ENCODE results near the gene CASTOR1.
A peak's percentile ranks its signal among the peaks of the same experiment; 100 is the strongest.

The CASTOR1 gene

GRCh38 chr22:30250661-30251267 is 38.5 kb downstream of the CASTOR1 start:
- peaks cover 43% of the 10 kb centered on the region for H3K4me1 ChIP-seq (ENCODE audit: low read length)
- H3K27ac ChIP-seq (ENCODE audit: low read length), result no peak overlapping the region
- no peak overlapping the region for H3K9ac ChIP-seq (ENCODE audit: low read length)
- peak overlapping the region; percentile 48 for H3K4me3 ChIP-seq (ENCODE audit: low read length)
- H3K4me2 ChIP-seq (ENCODE audit: low read length), result peak overlapping the region; percentile 59
- H4K20me1 ChIP-seq (ENCODE audit: insufficient read depth, low read length), result no peaks in the 10 kb centered on the region
- TF ChIP-seq EZH2phosphoT487 (IDR thresholded peaks at IDR 0.05; ENCODE audit: low read depth), result no peak
- TF ChIP-seq, protein P1, sequence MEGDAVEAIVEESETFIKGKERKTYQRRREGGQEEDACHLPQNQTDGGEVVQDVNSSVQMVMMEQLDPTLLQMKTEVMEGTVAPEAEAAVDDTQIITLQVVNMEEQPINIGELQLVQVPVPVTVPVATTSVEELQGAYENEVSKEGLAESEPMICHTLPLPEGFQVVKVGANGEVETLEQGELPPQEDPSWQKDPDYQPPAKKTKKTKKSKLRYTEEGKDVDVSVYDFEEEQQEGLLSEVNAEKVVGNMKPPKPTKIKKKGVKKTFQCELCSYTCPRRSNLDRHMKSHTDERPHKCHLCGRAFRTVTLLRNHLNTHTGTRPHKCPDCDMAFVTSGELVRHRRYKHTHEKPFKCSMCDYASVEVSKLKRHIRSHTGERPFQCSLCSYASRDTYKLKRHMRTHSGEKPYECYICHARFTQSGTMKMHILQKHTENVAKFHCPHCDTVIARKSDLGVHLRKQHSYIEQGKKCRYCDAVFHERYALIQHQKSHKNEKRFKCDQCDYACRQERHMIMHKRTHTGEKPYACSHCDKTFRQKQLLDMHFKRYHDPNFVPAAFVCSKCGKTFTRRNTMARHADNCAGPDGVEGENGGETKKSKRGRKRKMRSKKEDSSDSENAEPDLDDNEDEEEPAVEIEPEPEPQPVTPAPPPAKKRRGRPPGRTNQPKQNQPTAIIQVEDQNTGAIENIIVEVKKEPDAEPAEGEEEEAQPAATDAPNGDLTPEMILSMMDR (IDR thresholded peaks at IDR 0.05; ENCODE audit: low read depth, low read length), result no peak
- H3K27me3 ChIP-seq (ENCODE audit: low read depth, low read length), result peaks cover 20% of the 10 kb centered on the region
- no peak overlapping the region; the same call in 1 of the 2 replicates for H2AFZ ChIP-seq (ENCODE audit: low read depth, low read length)
- no peaks in the 10 kb centered on the region for H3K79me2 ChIP-seq (ENCODE audit: low read length)
- H3K36me3 ChIP-seq (replicated peaks; ENCODE audit: low read depth, low read length), result no peaks in the 10 kb centered on the region
- no peaks in the 10 kb centered on the region for H3K9me3 ChIP-seq (ENCODE audit: insufficient read depth, low read length)

- no peaks in the 10 kb centered on the region for H3K9me3 ChIP-seq (ENCODE audit: insufficient read depth, low read length)
- no peaks in the 10 kb centered on the region for H3K79me2 ChIP-seq (ENCODE audit: low read length)
- no peak overlapping the region for H2AFZ ChIP-seq (ENCODE audit: low read depth, low read length)
- H3K27ac ChIP-seq (ENCODE audit: low read length), result no peak overlapping the region
- peak overlapping the region; percentile 59; the same call in 1 of the 2 replicates for H3K4me2 ChIP-seq (ENCODE audit: low read length)
- TF ChIP-seq, protein P1 (IDR thresholded peaks at IDR 0.05; ENCODE audit: low read depth, low read length), result no peak
- TF ChIP-seq EZH2phosphoT487 (IDR thresholded peaks at IDR 0.05; ENCODE audit: low read depth), result no peak
- no peak overlapping the region for H3K9ac ChIP-seq (ENCODE audit: low read length)
- no peaks in the 10 kb centered on the region for H3K36me3 ChIP-seq (replicated peaks; ENCODE audit: low read depth, low read length)
- H3K27me3 ChIP-seq (ENCODE audit: low read depth, low read length), result peaks cover 24% of the 10 kb centered on the region
- no peaks in the 10 kb centered on the region for H4K20me1 ChIP-seq (ENCODE audit: insufficient read depth, low read length)
- H3K4me1 ChIP-seq (ENCODE audit: low read length), result peaks cover 43% of the 10 kb centered on the region
- no peak overlapping the region for H3K4me3 ChIP-seq (ENCODE audit: low read length)
Measured at GRCh38 chr22:30250039-30250565, 39.2 kb downstream of the CASTOR1 start.

DNA sequence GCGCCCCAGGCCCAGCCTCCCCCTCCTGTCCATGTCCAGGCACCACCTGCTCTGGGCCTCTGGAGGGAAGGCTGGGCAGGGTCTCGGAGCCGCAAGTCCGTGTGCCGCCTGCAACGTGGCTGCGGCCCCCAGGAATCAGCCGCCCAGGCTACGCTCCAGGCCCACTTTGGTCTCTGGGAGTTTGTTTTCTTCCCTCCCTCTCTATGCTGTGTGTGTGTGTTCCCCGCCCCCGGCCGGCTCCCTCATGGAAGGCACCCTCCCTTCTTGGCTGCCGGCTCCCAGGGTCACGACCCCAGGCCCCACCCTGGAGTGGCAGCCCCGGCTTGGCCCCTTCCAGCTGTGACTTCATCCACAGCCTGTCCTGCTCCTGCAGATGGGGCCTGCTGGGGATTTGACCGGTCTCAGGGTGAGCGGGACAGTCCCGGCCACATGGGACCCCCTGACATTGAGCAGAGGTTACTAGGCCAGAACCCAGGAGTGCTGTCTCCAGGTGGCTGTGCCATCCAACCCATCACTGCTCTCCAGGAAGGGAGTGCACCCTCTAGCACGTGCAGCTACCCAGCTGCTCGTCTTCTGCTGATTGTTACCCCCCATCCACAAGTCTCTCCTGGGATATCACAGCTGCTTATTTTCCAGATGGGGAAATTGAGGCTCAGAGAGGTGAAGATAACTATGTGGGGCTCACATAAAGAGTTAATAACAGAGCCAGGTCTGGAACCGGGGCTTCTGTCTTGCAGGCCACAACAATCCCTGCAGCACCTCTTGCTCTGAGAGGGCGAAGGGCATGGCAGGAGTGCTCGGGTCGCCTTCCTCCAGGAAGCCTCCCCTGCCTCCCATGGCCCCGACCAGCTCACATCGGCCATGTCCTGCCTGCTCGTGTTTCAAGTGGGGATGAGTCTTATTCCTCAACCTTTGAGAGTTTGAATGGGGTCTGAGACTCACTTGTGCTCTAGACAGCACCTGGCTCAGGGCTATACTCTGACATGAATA is 40.0 kb downstream of the CASTOR1 start:
- no peaks in the 10 kb centered on the region for H3K79me2 ChIP-seq (ENCODE audit: low read length)
- H3K4me2 ChIP-seq (ENCODE audit: low read length), result no peak overlapping the region
- no peak overlapping the region for H2AFZ ChIP-seq (ENCODE audit: low read depth, low read length)
- H4K20me1 ChIP-seq (ENCODE audit: insufficient read depth, low read length), result no peaks in the 10 kb centered on the region
- peaks cover 43% of the 10 kb centered on the region for H3K4me1 ChIP-seq (ENCODE audit: low read length)
- H3K4me3 ChIP-seq (ENCODE audit: low read length), result no peak overlapping the region
- no peak overlapping the region for H3K27ac ChIP-seq (ENCODE audit: low read length)
- TF ChIP-seq EZH2phosphoT487 (IDR thresholded peaks at IDR 0.05; ENCODE audit: low read depth), result no peak
- TF ChIP-seq, protein P1 (IDR thresholded peaks at IDR 0.05; ENCODE audit: low read depth, low read length), result no peak
- no peaks in the 10 kb centered on the region for H3K36me3 ChIP-seq (replicated peaks; ENCODE audit: low read depth, low read length)
- no peak overlapping the region for H3K9ac ChIP-seq (ENCODE audit: low read length)
- peaks cover 24% of the 10 kb centered on the region for H3K27me3 ChIP-seq (ENCODE audit: low read depth, low read length)
- no peaks in the 10 kb centered on the region for H3K9me3 ChIP-seq (ENCODE audit: insufficient read depth, low read length)

- Histone ChIP-seq H3K27me3 (ENCODE audit: low read depth, low read length) (peaks cover 24% of the 10 kb centered on the region), H3K4me3 (ENCODE audit: low read length) (no peak overlapping the region), H2AFZ (ENCODE audit: low read depth, low read length) (no peak overlapping the region), H3K79me2 (ENCODE audit: low read length) (no peaks in the 10 kb centered on the region), H3K9me3 (ENCODE audit: insufficient read depth, low read length) (no peaks in the 10 kb centered on the region), H3K4me2 (ENCODE audit: low read length) (no peak overlapping the region), H3K4me1 (ENCODE audit: low read length) (peaks cover 37% of the 10 kb centered on the region), H3K9ac (ENCODE audit: low read length) (no peak overlapping the region), H3K27ac (ENCODE audit: low read length) (no peak overlapping the region), H4K20me1 (ENCODE audit: insufficient read depth, low read length) (no peaks in the 10 kb centered on the region), H3K36me3 (replicated peaks; ENCODE audit: low read depth, low read length) (no peaks in the 10 kb centered on the region)
- TF ChIP-seq EZH2phosphoT487 (IDR thresholded peaks at IDR 0.05; ENCODE audit: low read depth), result no peak
- TF ChIP-seq, protein P1 (IDR thresholded peaks at IDR 0.05; ENCODE audit: low read depth, low read length), result no peak
Measured at GRCh38 chr22:30248484-30248883, 40.8 kb downstream of the CASTOR1 start.
